Measurements from ENCODE around the gene CATSPERZ.
A peak's percentile ranks its signal among the peaks of the same experiment; 100 is the strongest.

CATSPERZ gene

DNA sequence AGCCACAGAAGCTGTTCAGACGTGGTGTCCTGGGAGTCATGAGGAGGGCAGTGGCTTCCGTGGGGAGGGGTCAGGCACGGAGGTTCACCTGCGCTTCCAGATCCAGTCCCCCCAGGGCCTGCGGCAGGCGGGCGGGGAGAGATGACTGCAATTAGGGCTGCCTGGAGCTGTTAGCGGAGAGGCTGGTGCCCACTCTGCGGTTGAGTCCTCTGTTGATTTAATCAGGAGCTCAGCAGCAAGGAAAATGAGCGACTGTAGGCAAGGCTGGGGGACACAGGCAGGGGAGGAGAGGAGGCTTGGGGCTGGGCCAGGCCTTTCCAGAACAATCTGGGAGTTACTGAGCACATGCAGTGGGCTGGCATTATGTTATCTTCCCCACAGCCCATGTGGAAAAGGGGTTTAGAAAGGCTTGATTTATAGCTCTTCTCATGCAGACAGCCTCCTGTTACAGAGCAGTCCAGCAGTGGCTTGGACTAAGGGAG is 35.7 kb upstream of the CATSPERZ start:
- no peak for DNase-seq

DNA sequence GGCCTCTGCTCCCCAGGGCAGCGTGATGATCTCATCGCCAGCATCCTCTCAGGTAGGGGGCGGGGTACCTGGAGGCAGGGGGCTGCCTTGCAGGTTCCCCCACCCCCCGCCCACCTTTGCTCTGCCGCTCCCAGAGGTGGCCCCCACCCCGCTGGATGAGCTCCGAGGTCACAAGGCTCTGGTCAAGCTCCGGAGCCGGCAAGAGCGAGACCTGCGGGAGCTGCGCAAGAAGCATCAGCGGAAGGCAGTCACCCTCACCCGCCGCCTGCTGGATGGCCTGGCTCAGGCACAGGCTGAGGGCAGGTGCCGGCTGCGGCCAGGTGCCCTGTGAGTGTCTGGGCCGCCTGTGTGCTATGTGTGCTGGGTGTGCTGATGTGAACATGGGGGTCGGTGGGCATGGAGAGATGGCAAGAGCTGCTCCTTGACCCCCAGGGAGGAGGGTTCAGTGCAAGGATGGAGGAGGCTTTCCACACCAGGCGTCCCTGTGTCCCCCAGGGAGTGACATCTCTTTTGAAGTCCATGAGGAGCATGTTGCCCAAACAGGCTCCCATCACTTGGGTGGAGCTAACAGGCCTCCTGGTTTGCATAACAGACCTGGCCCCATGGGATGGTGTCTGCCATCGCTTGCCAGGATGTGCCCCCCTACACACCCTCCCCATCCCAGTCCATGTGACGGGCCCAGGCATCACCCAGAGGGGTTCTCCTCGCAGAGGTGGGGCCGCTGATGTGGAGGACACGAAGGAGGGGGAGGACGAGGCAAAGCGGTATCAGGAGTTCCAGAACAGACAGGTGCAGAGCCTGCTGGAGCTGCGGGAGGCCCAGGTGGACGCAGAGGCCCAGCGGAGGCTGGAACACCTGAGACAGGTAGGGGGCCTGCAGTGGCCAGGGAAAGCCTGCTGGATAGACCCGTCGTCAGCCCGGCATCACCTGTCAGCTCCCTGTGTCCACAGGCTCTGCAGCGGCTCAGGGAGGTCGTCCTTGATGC is 34.7 kb upstream of the CATSPERZ start:
- no peak for DNase-seq

DNA sequence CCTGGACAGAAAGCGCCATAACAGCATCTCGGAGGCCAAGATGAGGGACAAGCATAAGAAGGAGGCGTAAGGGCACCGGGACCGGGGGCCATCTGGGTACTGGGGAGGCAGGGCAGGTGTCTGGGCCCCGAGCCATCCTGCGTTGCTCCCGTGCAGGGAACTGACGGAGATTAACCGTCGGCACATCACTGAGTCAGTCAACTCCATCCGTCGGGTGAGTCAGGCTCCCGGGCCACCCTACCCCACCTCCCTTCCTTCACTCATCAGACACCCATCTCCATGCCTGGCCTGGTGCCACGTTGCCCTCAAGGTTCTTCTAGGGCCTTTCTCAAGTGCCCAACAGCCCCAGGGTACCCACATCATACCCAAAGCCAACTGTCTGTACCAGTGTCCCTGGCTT is 33.8 kb upstream of the CATSPERZ start:
- no peak for DNase-seq

- no peak for DNase-seq
These were observed 32.8 kb upstream of the CATSPERZ start for GRCh38 chr11:64267207-64267945.

- no peak for DNase-seq
These were observed 31.9 kb upstream of the CATSPERZ start for GRCh38 chr11:64268025-64268892.

GRCh38 chr11:64268893-64269539 is 31.1 kb upstream of the CATSPERZ start:
- no peak for DNase-seq

GRCh38 chr11:64269540-64270220 is 30.5 kb upstream of the CATSPERZ start:
- DNase-seq: peak; percentile 68

DNA sequence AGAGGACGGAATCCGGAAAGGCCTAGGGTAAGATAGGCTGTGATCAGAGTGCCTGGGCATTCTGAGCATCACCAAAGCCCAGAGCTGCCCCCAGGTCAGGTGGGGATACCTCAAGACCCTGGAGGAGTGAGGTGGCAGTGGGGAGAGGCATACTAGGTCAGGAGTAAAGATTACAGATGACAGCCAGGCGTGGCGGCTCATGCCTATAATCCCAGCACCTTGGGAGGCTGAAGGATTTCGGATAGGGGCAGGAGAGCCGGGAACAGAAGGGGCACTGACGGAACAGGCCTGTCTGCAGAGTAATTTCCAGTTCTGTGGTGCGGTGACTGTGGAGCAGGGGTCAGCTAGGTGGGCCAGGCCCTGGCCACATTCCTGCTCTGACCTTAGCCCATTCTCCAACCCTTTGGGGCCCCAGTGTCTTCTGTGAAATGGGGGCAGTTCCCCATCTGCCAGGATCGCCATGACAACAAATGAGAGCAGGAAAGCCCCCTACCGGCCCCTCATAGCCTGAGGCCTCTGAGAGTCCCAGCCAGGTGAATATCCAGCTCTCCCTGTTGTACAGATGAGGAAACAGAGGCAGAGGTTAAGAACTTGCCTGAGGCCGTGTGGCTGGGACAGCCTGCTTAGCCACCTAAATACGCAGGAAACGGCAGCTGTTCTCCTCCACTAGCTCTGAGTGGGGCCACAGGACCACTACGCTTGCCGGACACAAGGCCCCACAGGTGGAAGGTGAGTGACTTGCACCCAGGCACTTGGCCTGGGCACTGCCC is 24.9 kb upstream of the CATSPERZ start:
- DNase-seq: no peak

- DNase-seq: no peak
These were observed 24.3 kb upstream of the CATSPERZ start for GRCh38 chr11:64275841-64276240.

DNA sequence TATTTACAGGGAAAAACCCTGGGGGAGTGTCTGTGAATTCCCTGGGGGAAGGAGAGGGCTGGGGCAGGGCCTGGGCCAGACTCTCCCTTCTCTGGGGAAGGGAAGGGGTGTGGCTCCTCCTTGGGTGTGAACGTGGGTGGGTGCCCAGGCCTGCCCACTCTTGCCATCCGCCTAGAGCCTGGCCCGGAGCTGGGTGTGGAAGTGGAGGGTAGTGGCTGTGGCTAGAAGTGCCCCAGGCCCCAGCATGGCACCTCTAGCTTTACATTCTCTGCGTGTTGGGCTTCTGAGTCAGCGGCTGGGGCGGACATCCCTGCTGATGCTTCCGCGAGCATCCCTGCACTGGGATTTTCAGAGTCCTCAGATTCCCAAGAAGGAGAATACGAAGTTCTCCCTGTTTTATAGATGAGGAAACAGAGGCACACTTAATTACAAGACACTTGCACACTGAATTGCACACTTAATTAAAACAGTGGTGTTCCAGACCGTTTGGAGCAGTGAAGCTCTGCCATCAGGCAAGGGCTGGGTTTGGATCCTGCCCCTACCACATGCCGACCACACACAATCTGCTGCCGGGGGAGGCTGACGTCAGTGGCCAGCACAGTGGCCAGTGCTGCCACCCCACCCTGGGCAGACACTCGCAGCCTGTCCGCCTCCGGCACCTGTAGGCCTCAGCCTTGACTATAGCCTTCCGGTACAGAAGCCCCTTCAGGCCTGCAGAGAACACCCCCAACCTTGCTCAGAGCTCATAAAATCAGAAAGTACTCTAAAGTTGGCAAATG is 23.3 kb upstream of the CATSPERZ start:
- DNase-seq: peak; percentile 92

- DNase-seq: no peak
These were observed 21.5 kb upstream of the CATSPERZ start for GRCh38 chr11:64278576-64279190.

GRCh38 chr11:64281957-64282770 is 18.0 kb upstream of the CATSPERZ start:
- DNase-seq: no peak

DNA sequence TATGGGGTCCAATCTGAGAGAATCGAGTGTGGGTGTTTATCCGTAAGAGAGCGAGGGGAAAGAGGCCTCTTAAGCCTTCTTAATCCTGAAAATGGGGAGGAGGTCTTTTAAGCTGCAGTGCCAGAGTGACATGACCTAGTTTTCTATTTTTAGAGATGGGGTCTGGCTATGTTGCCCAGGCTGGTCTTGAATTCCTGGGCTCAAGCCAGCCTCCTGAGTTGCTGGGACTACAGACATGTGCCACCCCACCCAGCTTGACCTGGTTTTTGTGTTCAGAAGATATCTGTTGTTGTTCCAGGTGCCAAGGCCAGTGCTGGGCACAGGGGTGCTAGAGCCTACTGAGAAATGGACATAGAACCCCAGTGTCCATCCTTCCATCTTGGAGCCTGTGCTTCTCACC is 17.1 kb upstream of the CATSPERZ start:
- no peak for DNase-seq

- peak; percentile 99 for DNase-seq
These were observed 15.9 kb upstream of the CATSPERZ start, which contains the start of gene BAD for GRCh38 chr11:64284048-64284961. BAD (minus strand) TSS chr11:64284665; CDS start chr11:64284368, 297 bp downstream.

DNA sequence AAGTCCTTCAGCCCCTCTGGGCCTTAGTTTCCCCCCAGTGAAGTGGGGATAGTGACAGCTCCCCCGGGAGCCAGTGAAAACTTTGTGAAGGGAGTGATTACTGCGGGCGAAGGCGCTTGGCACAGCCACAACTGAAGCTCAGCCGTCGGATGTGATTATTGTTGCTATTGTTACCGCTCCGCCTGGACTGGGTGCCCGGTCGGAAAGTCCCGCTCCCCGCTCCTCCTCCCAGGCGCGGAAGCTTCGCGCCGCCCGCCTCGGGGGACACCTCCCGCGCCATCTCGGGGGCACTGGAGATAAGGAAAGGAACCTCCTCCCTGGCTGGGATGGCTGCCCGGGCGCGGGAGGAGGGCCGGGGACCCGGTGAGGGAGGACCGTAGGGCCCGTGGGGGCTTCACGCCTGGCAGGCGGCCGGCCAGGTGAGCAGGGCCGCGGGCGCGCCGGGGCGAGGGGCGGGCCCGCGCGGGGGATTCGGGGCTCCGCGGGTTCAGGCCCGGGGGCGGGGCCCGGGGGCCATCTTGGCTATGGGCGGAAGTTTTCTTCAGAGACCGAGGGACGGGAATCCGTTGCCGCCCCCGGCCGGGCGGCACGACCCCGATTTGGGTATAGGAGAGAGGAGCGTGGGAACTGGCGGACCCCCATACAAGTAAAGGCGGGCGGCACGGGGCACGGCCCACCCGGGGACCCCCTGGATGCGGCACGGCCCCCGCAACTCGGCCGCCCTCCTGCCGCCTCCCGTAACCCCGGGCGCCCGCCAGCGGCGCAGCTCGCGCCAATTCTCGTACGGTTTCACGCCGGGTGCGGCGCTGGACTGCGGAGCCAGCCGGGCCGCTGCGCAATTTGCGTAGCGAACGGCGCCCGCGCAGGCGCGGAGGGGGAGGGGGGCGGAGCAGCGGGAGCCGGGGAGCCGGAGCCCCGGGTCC is 14.9 kb upstream of the CATSPERZ start, which contains the start of gene GPR137:
Gene GPR137, plus strand, starts transcription at position 887 of the 923 bp plus-strand sequence. CDS start 677 bp downstream, outside the sequence.
- DNase-seq: peak; percentile 93

Data from 8988T (cell line).